CD4-positive, alpha-beta T cell treated with Interleukin-1 beta for 1 hour (primary cell): ENCODE data around the gene TGIF1.

ENCODE experiments used
- DNase-seq, 2 donors: peaks; one replicate each; pipeline ENCODE4 v3.0.0-alpha.2; 2020 to 2022

TGIF1 gene

GRCh38 chr18:3440341-3440740 is 9.6 kb upstream of the TGIF1 start:
- DNase-seq = no peak

- DNase-seq = peak; percentile 17 to 34
Measured at GRCh38 chr18:3441290-3441689, 8.7 kb upstream of the TGIF1 start.

- no peak for DNase-seq
Measured at GRCh38 chr18:3442919-3443318, 7.1 kb upstream of the TGIF1 start.

- no peak for DNase-seq
Measured at GRCh38 chr18:3444296-3444695, 5.7 kb upstream of the TGIF1 start.

GRCh38 chr18:3444954-3445353 is 5.0 kb upstream of the TGIF1 start:
- DNase-seq = no peak

- no peak for DNase-seq
Measured at GRCh38 chr18:3447068-3447894, 2.7 kb upstream of the TGIF1 start.

GRCh38 chr18:3447895-3448837 is 1.8 kb upstream of the TGIF1 start:
- DNase-seq = peak; percentile 90 to 94

GRCh38 chr18:3448838-3449511 is 997 bp upstream of the TGIF1 start:
- DNase-seq = peak; percentile 85 to 92

GRCh38 chr18:3449512-3450011 is 410 bp upstream of the TGIF1 start:
- no peak for DNase-seq

GRCh38 chr18:3450799-3451182 is 819 bp downstream of the TGIF1 start:
- no peak for DNase-seq

GRCh38 chr18:3451183-3451988 is 1.4 kb downstream of the TGIF1 start:
- DNase-seq = peak; percentile 82 to 83

GRCh38 chr18:3451989-3452749 is 2.2 kb downstream of the TGIF1 start:
- DNase-seq = peak; percentile 31 to 44

- DNase-seq = no peak
Measured at GRCh38 chr18:3452750-3453539, 3.0 kb downstream of the TGIF1 start.

- peak; percentile 9 to 54 for DNase-seq
Measured at GRCh38 chr18:3453540-3454364, 3.8 kb downstream of the TGIF1 start.

- peak; percentile 50 to 62 for DNase-seq
Measured at GRCh38 chr18:3454365-3455089, 4.6 kb downstream of the TGIF1 start.

GRCh38 chr18:3455090-3455635 is 5.2 kb downstream of the TGIF1 start:
- DNase-seq = no peak

- DNase-seq = no peak
Measured at GRCh38 chr18:3455907-3456685, 6.1 kb downstream of the TGIF1 start.

- DNase-seq = no peak
Measured at GRCh38 chr18:3456686-3457069, 6.7 kb downstream of the TGIF1 start.
